ENCODE results near the gene HDAC10.

The HDAC10 gene

GRCh38 chr22:50256258-50256862, 5.3 kb upstream of the HDAC10 start:
- ChIA-PET POLR2A (no interaction called here), CTCF (interaction anchor here (0.9 to 1.2 kb wide), 2 partner anchors 20 to 85 kb away, joined by 3 to 4 read pairs; no protein-coding TSS in a partner anchor)

GRCh38 chr22:50255607-50256006, 4.5 kb upstream of the HDAC10 start:
- peaks cover 0 to 49% (median 19%) of the 10 kb centered on the region in 4 experiments for H3K36me3 ChIP-seq (ENCODE audit: control insufficient read depth in 4 of 4, insufficient read depth in 4 of 4, low read length in 3 of 4)
- ChIA-PET CTCF (interaction anchor here (0.8 to 1.2 kb wide), 4 partner anchors 11 to 86 kb away, joined by 3 to 4 read pairs (median 3); partner anchors contain the start of gene TUBGCP6), POLR2A (no interaction called here)
- WGBS (ENCODE audit: insufficient coverage): 96% methylated on average over 14 of the region's 17 CpGs
- no peaks in the 10 kb centered on the region for H3K27me3 ChIP-seq (replicated peaks in 2 of 5; ENCODE audit: control insufficient read depth in 4 of 5, insufficient read depth in 5 of 5, low read length in 4 of 5)
- H3K9me3 ChIP-seq (ENCODE audit: control extremely low read depth in 1 of 5, control insufficient read depth in 4 of 5, insufficient read depth in 2 of 5, low read depth in 1 of 5, low read length in 4 of 5): no peaks in the 10 kb centered on the region
- no peak for DNase-seq
- H3K4me3 ChIP-seq (ENCODE audit: control insufficient read depth in 1 of 7, extremely low read depth in 1 of 7, insufficient read depth in 4 of 7, low read depth in 2 of 7, low read length in 6 of 7): no peak overlapping the region
- peaks cover 0 to 19% (median 18%) of the 10 kb centered on the region in 4 experiments for H3K4me1 ChIP-seq (ENCODE audit: control extremely low read depth in 1 of 4, control insufficient read depth in 4 of 4, insufficient read depth in 4 of 4, low read length in 3 of 4)
- H3K27ac ChIP-seq (ENCODE audit: insufficient read depth in 1 of 2, low read depth in 1 of 2, low read length in 2 of 2, poor library complexity in 1 of 2, severe bottlenecking in 2 of 2): no peak overlapping the region

More at GRCh38 chr22:50256258-50256862, 5.3 kb upstream of the HDAC10 start:
- no peak overlapping the region for H3K4me3 ChIP-seq (ENCODE audit: control insufficient read depth in 1 of 7, extremely low read depth in 1 of 7, insufficient read depth in 4 of 7, low read depth in 2 of 7, low read length in 6 of 7)
- H3K27ac ChIP-seq (ENCODE audit: insufficient read depth in 1 of 2, low read depth in 1 of 2, low read length in 2 of 2, poor library complexity in 1 of 2, severe bottlenecking in 2 of 2): no peak overlapping the region
- peaks cover 0 to 17% (median 15%) of the 10 kb centered on the region in 4 experiments for H3K4me1 ChIP-seq (ENCODE audit: control extremely low read depth in 1 of 4, control insufficient read depth in 4 of 4, insufficient read depth in 4 of 4, low read length in 3 of 4)
- H3K27me3 ChIP-seq (replicated peaks in 2 of 5; ENCODE audit: control insufficient read depth in 4 of 5, insufficient read depth in 5 of 5, low read length in 4 of 5): no peaks in the 10 kb centered on the region
- H3K9me3 ChIP-seq (ENCODE audit: control extremely low read depth in 1 of 5, control insufficient read depth in 4 of 5, insufficient read depth in 2 of 5, low read depth in 1 of 5, low read length in 4 of 5): no peaks in the 10 kb centered on the region
- WGBS (ENCODE audit: insufficient coverage): 94% methylated on average over 9 of the region's 12 CpGs
- peaks cover 0 to 49% (median 19%) of the 10 kb centered on the region in 4 experiments for H3K36me3 ChIP-seq (ENCODE audit: control insufficient read depth in 4 of 4, insufficient read depth in 4 of 4, low read length in 3 of 4)
- DNase-seq: no peak

- Histone ChIP-seq H3K27ac (ENCODE audit: insufficient read depth in 1 of 2, low read depth in 1 of 2, low read length in 2 of 2, poor library complexity in 1 of 2, severe bottlenecking in 2 of 2) (no peak overlapping the region), H3K9me3 (ENCODE audit: control extremely low read depth in 1 of 5, control insufficient read depth in 4 of 5, insufficient read depth in 2 of 5, low read depth in 1 of 5, low read length in 4 of 5) (no peaks in the 10 kb centered on the region), H3K36me3 (ENCODE audit: control insufficient read depth in 4 of 4, insufficient read depth in 4 of 4, low read length in 3 of 4) (peaks cover 0 to 49% (median 19%) of the 10 kb centered on the region in 4 experiments), H3K4me1 (ENCODE audit: control extremely low read depth in 1 of 4, control insufficient read depth in 4 of 4, insufficient read depth in 4 of 4, low read length in 3 of 4) (peaks cover 0 to 19% (median 18%) of the 10 kb centered on the region in 4 experiments), H3K27me3 (replicated peaks in 2 of 5; ENCODE audit: control insufficient read depth in 4 of 5, insufficient read depth in 5 of 5, low read length in 4 of 5) (no peaks in the 10 kb centered on the region), H3K4me3 (ENCODE audit: control insufficient read depth in 1 of 7, extremely low read depth in 1 of 7, insufficient read depth in 4 of 7, low read depth in 2 of 7, low read length in 6 of 7) (no peak overlapping the region)
- no peak for DNase-seq
- ChIA-PET CTCF (interaction anchor here (0.8 to 1.2 kb wide), 3 partner anchors 11 to 86 kb away, joined by 3 to 4 read pairs (median 3); partner anchors contain the start of gene TUBGCP6), POLR2A (no interaction called here)
- WGBS (ENCODE audit: insufficient coverage): 94% methylated on average over 16 of the region's 19 CpGs
Observed at GRCh38 chr22:50255099-50255498, 4.0 kb upstream of the HDAC10 start.

GRCh38 chr22:50253941-50254340, 2.9 kb upstream of the HDAC10 start:
- H3K9me3 ChIP-seq (ENCODE audit: control extremely low read depth in 1 of 5, control insufficient read depth in 4 of 5, insufficient read depth in 2 of 5, low read depth in 1 of 5, low read length in 4 of 5): no peaks in the 10 kb centered on the region
- peaks cover 0 to 29% (median 25%) of the 10 kb centered on the region in 4 experiments for H3K4me1 ChIP-seq (ENCODE audit: control extremely low read depth in 1 of 4, control insufficient read depth in 4 of 4, insufficient read depth in 4 of 4, low read length in 3 of 4)
- 94% methylated on average over 5 of the region's 8 CpGs for WGBS (ENCODE audit: insufficient coverage)
- POLR2A ChIA-PET: no interaction called here
- CTCF ChIA-PET: interaction anchor here (0.6 to 1.6 kb wide), 4 partner anchors 53 to 215 kb away, joined by 3 to 8 read pairs (median 3); partner anchors contain the start of gene PLXNB2
- H3K4me3 ChIP-seq (ENCODE audit: control insufficient read depth in 1 of 7, extremely low read depth in 1 of 7, insufficient read depth in 4 of 7, low read depth in 2 of 7, low read length in 6 of 7): no peak overlapping the region
- H3K27ac ChIP-seq (ENCODE audit: insufficient read depth in 1 of 2, low read depth in 1 of 2, low read length in 2 of 2, poor library complexity in 1 of 2, severe bottlenecking in 2 of 2): no peak overlapping the region
- DNase-seq: no peak
- H3K27me3 ChIP-seq (replicated peaks in 2 of 5; ENCODE audit: control insufficient read depth in 4 of 5, insufficient read depth in 5 of 5, low read length in 4 of 5): no peaks in the 10 kb centered on the region
- H3K36me3 ChIP-seq (ENCODE audit: control insufficient read depth in 4 of 4, insufficient read depth in 4 of 4, low read length in 3 of 4): peaks cover 0 to 49% (median 22%) of the 10 kb centered on the region in 4 experiments

- no peak overlapping the region for H3K4me3 ChIP-seq (ENCODE audit: control insufficient read depth in 1 of 7, extremely low read depth in 1 of 7, insufficient read depth in 4 of 7, low read depth in 2 of 7, low read length in 6 of 7)
- no peak for DNase-seq
- H3K27me3 ChIP-seq (replicated peaks in 2 of 5; ENCODE audit: control insufficient read depth in 4 of 5, insufficient read depth in 5 of 5, low read length in 4 of 5): no peaks in the 10 kb centered on the region
- WGBS (ENCODE audit: insufficient coverage): 95% methylated on average over 20 of the region's 22 CpGs
- H3K36me3 ChIP-seq (ENCODE audit: control insufficient read depth in 4 of 4, insufficient read depth in 4 of 4, low read length in 3 of 4): peaks cover 0 to 46% (median 25%) of the 10 kb centered on the region in 4 experiments
- ChIA-PET POLR2A (interaction anchor here (0.6 to 1.4 kb wide), 2 partner anchors 9 to 328 kb away, joined by 3 read pairs; no protein-coding TSS in a partner anchor), CTCF (interaction anchor here (0.7 to 4.0 kb wide), 19 partner anchors 8 to 354 kb away, joined by 3 to 31 read pairs (median 4); partner anchors contain the start of genes DENND6B, MAPK12, PLXNB2 and SCO2)
- no peaks in the 10 kb centered on the region for H3K9me3 ChIP-seq (ENCODE audit: control extremely low read depth in 1 of 5, control insufficient read depth in 4 of 5, insufficient read depth in 2 of 5, low read depth in 1 of 5, low read length in 4 of 5)
- H3K27ac ChIP-seq (ENCODE audit: insufficient read depth in 1 of 2, low read depth in 1 of 2, low read length in 2 of 2, poor library complexity in 1 of 2, severe bottlenecking in 2 of 2): no peak overlapping the region
- H3K4me1 ChIP-seq (ENCODE audit: control extremely low read depth in 1 of 4, control insufficient read depth in 4 of 4, insufficient read depth in 4 of 4, low read length in 3 of 4): peaks cover 0 to 29% (median 25%) of the 10 kb centered on the region in 4 experiments
Observed at GRCh38 chr22:50253046-50253915, 2.2 kb upstream of the HDAC10 start.

GRCh38 chr22:50252082-50253045, 1.3 kb upstream of the HDAC10 start:
- Histone ChIP-seq H3K9me3 (ENCODE audit: control extremely low read depth in 1 of 5, control insufficient read depth in 4 of 5, insufficient read depth in 2 of 5, low read depth in 1 of 5, low read length in 4 of 5) (no peaks in the 10 kb centered on the region), H3K4me1 (ENCODE audit: control extremely low read depth in 1 of 4, control insufficient read depth in 4 of 4, insufficient read depth in 4 of 4, low read length in 3 of 4) (peaks cover 0 to 32% (median 27%) of the 10 kb centered on the region in 4 experiments), H3K4me3 (ENCODE audit: control insufficient read depth in 1 of 7, extremely low read depth in 1 of 7, insufficient read depth in 4 of 7, low read depth in 2 of 7, low read length in 6 of 7) (peak overlapping the region in 4 of 7 experiments; percentile 71 to 90 (median 79)), H3K36me3 (ENCODE audit: control insufficient read depth in 4 of 4, insufficient read depth in 4 of 4, low read length in 3 of 4) (peaks cover 0 to 45% (median 28%) of the 10 kb centered on the region in 4 experiments), H3K27ac (ENCODE audit: insufficient read depth in 1 of 2, low read depth in 1 of 2, low read length in 2 of 2, poor library complexity in 1 of 2, severe bottlenecking in 2 of 2) (no peak overlapping the region), H3K27me3 (replicated peaks in 2 of 5; ENCODE audit: control insufficient read depth in 4 of 5, insufficient read depth in 5 of 5, low read length in 4 of 5) (no peaks in the 10 kb centered on the region)
- 52% methylated on average over 23 of the region's 25 CpGs for WGBS (ENCODE audit: insufficient coverage)
- DNase-seq: peak; percentile 66 to 80 (median 77)
- POLR2A ChIA-PET: interaction anchor here (0.6 to 1.4 kb wide), 2 partner anchors 10 to 327 kb away, joined by 3 read pairs; no protein-coding TSS in a partner anchor
- CTCF ChIA-PET: interaction anchor here (0.6 to 4.0 kb wide), 23 partner anchors 8 to 354 kb away, joined by 3 to 31 read pairs (median 4); partner anchors contain the start of genes DENND6B, MAPK12, PLXNB2 and SCO2

Measured in common myeloid progenitor, CD34-positive (primary cell).